NCI-H2171 (cell line): ENCODE measurements around the gene MS4A18.
"Not testable (repeated sequence)": the region's sequence is repeated elsewhere in the genome, so short reads cannot be mapped to it uniquely, and the experiment has no call there.

ENCODE experiments used
- DNase-seq: peaks from one replicate; lab custom pipeline; 2025; lab: John Stamatoyannopoulos, UW

Gene MS4A18

GRCh38 chr11:60739114-60739513 is 14.6 kb downstream of the MS4A18 start:
- no peak for DNase-seq

GRCh38 chr11:60740573-60740972 is 16.1 kb downstream of the MS4A18 start:
- DNase-seq = no peak

GRCh38 chr11:60741421-60741820 is 16.9 kb downstream of the MS4A18 start:
- DNase-seq = no peak

- no peak for DNase-seq
Observed at GRCh38 chr11:60743058-60743457, 18.5 kb downstream of the MS4A18 start.

- DNase-seq = no peak
Observed at GRCh38 chr11:60744114-60744513, 19.6 kb downstream of the MS4A18 start.

GRCh38 chr11:60747359-60747873 is 22.9 kb downstream of the MS4A18 start:
- DNase-seq = no peak

GRCh38 chr11:60748225-60748624 is 23.7 kb downstream of the MS4A18 start:
- no peak for DNase-seq

- no peak for DNase-seq
Observed at GRCh38 chr11:60748821-60749220, 24.3 kb downstream of the MS4A18 start.

GRCh38 chr11:60750911-60751310 is 26.4 kb downstream of the MS4A18 start:
- DNase-seq = no peak

GRCh38 chr11:60753309-60753708 is 28.8 kb downstream of the MS4A18 start:
- peak; percentile 11 for DNase-seq

- no peak for DNase-seq
Observed at GRCh38 chr11:60754887-60755286, 30.4 kb downstream of the MS4A18 start.

- DNase-seq = no peak
Observed at GRCh38 chr11:60756307-60757032, 31.9 kb downstream of the MS4A18 start, which contains the start of gene MS4A15. TSS of gene MS4A15 (plus strand) at chr11:60756867. CDS start at chr11:60763734, 6,867 bp downstream.

GRCh38 chr11:60757231-60757800 is 32.8 kb downstream of the MS4A18 start:
- no peak for DNase-seq

GRCh38 chr11:60758671-60759070 is 34.2 kb downstream of the MS4A18 start:
- not testable (repeated sequence) for DNase-seq

GRCh38 chr11:60759438-60760225 is 35.1 kb downstream of the MS4A18 start:
- not testable (repeated sequence) for DNase-seq

GRCh38 chr11:60761436-60762190 is 37.1 kb downstream of the MS4A18 start:
- no peak for DNase-seq

- DNase-seq = no peak
Observed at GRCh38 chr11:60762851-60763691, 38.6 kb downstream of the MS4A18 start.

- DNase-seq = no peak
Observed at GRCh38 chr11:60763692-60764369, 39.3 kb downstream of the MS4A18 start.

- DNase-seq = no peak
Observed at GRCh38 chr11:60764879-60765278, 40.4 kb downstream of the MS4A18 start.

- no peak for DNase-seq
Observed at GRCh38 chr11:60765355-60765754, 40.8 kb downstream of the MS4A18 start.
